Neuron (in vitro differentiated cells): Measurements from ENCODE around the gene BTF3.

ENCODE experiments used
- H2AFZ ChIP-seq: one replicate; pipeline ENCODE4 v1.6.1; 2013; ENCODE audit warnings: low read depth, mild to moderate bottlenecking, inconsistent platforms, low read length, moderate library complexity
- H3K27me3 ChIP-seq: one replicate; pipeline ENCODE4 v1.6.1; 2013; ENCODE audit warnings: low read length; ENCODE audit not compliant: insufficient read depth
- H3K36me3 ChIP-seq: one replicate; pipeline ENCODE4 v1.6.1; 2013; ENCODE audit warnings: low read length; ENCODE audit not compliant: insufficient read depth
- H3K4me1 ChIP-seq: one replicate; pipeline ENCODE4 v1.6.1; 2013; ENCODE audit warnings: low read length; ENCODE audit not compliant: insufficient read depth
- H3K4me3 ChIP-seq: 2 replicates; pipeline ENCODE4 v1.5.1; 2013; ENCODE audit warnings: mild to moderate bottlenecking, low read length, moderate library complexity
- H3K9me3 ChIP-seq: one replicate; pipeline ENCODE4 v1.6.1; 2013; ENCODE audit warnings: low read length

BTF3 gene

DNA sequence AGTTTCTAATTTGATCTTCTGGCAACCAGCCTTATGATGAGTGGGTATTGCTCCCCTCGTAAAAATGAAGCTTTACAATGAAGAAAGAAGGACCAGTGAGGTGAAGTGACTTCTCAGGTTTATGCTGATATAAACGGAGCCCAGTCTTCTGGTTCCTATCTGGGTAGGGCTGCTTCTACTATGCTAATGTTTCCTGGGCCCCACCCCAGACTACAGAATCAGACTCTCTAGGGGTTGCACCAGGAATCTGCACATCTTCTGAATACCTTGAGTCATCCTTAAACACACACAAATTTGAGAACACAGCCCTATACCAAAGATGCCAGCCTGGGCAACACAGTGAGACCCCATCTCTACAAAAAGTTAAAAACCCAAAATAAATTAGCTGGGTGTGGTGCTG, 16.2 kb downstream of the BTF3 start:
- Histone ChIP-seq H3K9me3 (no peaks in the 10 kb centered on the region), H2AFZ (no peak overlapping the region), H3K27me3 (no peaks in the 10 kb centered on the region), H3K4me1 (no peaks in the 10 kb centered on the region), H3K36me3 (no peaks in the 10 kb centered on the region), H3K4me3 (no peak overlapping the region)

DNA sequence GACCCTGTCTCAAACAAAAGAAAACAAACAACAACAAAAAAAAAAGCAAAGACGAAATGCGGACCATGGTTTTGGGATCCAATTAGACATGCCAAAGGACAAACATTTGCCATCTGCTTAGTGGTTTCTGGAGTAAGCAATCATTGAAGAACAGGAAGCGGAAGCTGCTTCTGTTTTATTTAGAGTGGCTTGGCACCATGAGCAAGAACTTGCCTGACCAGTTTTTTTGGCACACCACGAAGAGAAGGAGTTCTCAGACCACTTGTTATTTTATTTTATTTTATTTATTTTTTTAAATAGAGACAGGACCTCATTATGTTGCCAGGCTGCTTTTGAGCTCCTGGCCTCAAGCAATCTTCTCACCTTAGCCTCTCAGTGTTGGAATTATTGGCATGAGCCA, 17.0 kb downstream of the BTF3 start:
- H3K4me1 ChIP-seq = no peaks in the 10 kb centered on the region
- H2AFZ ChIP-seq = no peak overlapping the region
- no peaks in the 10 kb centered on the region for H3K36me3 ChIP-seq
- no peaks in the 10 kb centered on the region for H3K27me3 ChIP-seq
- no peak overlapping the region for H3K4me3 ChIP-seq
- H3K9me3 ChIP-seq = no peaks in the 10 kb centered on the region

DNA sequence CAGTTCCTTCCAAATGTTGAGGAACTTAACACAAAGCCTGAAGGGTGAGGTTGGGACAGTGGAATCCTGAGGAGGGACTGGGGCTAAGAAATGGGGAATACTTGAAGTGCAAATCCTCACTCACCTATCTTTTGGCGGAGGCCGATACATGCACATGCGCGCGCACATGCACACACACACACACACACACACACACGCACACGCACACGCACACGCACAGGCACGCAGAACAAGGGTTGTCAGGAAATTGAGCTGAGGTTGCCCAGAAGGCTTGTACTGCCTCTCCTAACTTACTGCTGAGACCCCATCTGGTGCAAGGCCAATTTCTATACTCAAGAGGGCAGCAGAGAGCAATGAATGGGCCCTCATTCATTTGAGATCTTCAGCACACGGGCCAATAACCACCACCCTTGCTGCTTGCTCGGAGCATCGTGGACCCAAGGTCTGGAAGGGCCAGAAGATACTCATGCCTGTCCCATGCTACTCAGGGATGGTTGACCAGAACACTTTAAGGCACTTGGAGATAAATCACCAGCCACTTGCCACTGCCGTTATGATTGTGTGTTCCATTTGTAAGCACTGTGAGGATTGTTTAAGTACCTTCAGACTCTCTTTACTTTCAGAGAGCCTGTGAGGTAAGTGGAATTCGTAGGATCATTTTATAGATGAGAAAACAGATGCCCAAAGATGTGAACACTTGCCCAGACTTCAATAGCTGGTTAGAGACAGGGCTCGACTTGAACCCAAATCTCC, 21.5 kb downstream of the BTF3 start:
- H3K36me3 ChIP-seq = no peaks in the 10 kb centered on the region
- H3K27me3 ChIP-seq = no peaks in the 10 kb centered on the region
- H2AFZ ChIP-seq = no peak overlapping the region
- no peak overlapping the region for H3K4me3 ChIP-seq
- H3K4me1 ChIP-seq = no peaks in the 10 kb centered on the region
- no peaks in the 10 kb centered on the region for H3K9me3 ChIP-seq

DNA sequence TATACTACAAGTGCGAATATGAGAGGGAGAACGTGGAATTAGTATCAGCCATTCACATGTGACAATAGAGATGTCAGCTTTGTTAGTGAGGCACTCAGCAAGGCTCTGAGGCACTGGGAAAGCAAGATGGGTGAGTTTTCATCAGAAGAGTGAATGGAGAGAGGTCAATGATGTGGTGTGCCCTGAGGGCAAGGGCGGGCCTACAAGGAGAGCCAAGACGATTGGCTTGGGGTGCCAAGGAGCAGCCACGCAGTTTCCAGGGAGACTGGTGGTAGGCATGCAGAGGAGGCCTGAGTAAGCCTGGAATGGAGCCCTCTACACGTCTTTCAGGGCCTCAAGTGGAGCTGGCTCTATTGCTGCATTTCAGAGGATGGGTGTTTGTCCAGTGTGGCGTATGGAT, 24.7 kb downstream of the BTF3 start:
- H2AFZ ChIP-seq = no peak overlapping the region
- no peak overlapping the region for H3K4me3 ChIP-seq
- H3K9me3 ChIP-seq = no peaks in the 10 kb centered on the region
- H3K36me3 ChIP-seq = no peaks in the 10 kb centered on the region
- H3K4me1 ChIP-seq = no peaks in the 10 kb centered on the region
- peaks cover 9% of the 10 kb centered on the region for H3K27me3 ChIP-seq

DNA sequence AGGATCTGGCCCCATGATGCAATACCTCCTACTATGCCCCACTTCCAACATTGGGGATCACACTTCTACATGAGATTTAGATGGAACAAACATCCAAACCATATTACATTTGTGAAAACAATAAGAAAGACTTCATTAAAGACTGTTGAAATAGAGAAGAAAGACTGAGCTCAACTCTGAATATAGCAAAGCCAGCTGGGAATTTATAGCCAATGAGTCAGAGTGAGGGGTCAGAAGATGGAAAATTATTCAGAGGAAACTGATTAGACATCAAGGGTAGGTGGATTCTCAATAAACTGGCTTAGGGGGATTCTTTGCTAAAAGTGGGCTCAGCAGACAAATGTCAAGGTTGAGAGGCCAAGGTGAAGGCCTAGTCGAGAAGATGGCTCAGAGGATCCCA, 25.6 kb downstream of the BTF3 start:
- no peak overlapping the region for H2AFZ ChIP-seq
- no peaks in the 10 kb centered on the region for H3K4me1 ChIP-seq
- H3K4me3 ChIP-seq = no peak overlapping the region
- H3K36me3 ChIP-seq = no peaks in the 10 kb centered on the region
- peaks cover 13% of the 10 kb centered on the region for H3K27me3 ChIP-seq
- no peaks in the 10 kb centered on the region for H3K9me3 ChIP-seq

DNA sequence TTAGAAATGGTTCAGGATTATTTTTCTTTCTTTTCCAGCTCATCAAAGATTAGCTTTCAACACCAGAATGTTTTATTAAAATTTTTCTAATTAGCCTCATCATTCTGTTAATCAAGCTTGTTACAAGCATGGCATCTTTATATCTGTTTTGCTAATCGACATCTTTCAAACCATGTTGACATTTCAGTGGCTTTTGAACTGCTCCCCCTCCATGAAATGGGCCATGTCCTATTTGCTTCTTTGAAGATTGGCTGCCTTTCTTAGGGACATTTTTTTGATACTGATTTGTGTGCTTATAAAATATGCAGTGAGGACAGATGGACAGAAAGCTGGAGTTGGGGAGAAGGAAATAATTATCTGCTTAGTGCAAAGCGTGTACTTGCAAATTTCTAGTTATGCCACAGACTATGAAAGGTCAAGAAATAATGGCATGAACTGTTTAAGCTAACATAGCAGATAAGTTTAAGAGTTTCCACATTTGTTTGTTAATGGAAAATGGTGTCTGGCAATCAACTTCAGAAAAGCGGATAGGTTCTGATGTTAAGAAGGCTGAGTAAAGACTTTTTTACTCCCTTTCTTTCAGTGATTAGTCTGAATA, 27.5 kb downstream of the BTF3 start:
- Histone ChIP-seq H3K36me3 (no peaks in the 10 kb centered on the region), H3K4me1 (no peaks in the 10 kb centered on the region), H3K4me3 (no peak overlapping the region), H3K27me3 (peaks cover 21% of the 10 kb centered on the region), H3K9me3 (no peaks in the 10 kb centered on the region), H2AFZ (no peak overlapping the region)

DNA sequence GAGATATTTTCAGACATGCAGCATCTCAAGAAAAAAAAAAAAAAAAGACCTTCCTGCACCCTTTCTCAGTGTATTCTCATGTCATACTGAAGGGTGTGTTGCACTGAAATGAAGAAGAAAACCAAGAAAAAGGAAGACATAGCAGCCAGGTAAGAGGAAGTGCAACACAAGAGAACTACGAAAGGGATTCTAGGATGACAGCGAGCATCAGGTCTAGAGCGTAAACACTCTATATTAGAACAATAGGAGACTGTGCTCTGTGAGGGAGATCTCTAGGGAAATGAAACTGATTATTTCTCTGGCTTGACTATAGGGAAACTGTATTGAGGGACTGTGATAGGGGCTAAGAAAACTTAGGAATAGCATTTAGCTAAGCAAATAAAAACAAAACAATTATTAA, 30.0 kb downstream of the BTF3 start:
- H3K4me3 ChIP-seq = no peak overlapping the region
- H3K4me1 ChIP-seq = no peaks in the 10 kb centered on the region
- H2AFZ ChIP-seq = no peak overlapping the region
- H3K27me3 ChIP-seq = peaks cover 21% of the 10 kb centered on the region
- H3K36me3 ChIP-seq = no peaks in the 10 kb centered on the region
- H3K9me3 ChIP-seq = peaks cover 4% of the 10 kb centered on the region

DNA sequence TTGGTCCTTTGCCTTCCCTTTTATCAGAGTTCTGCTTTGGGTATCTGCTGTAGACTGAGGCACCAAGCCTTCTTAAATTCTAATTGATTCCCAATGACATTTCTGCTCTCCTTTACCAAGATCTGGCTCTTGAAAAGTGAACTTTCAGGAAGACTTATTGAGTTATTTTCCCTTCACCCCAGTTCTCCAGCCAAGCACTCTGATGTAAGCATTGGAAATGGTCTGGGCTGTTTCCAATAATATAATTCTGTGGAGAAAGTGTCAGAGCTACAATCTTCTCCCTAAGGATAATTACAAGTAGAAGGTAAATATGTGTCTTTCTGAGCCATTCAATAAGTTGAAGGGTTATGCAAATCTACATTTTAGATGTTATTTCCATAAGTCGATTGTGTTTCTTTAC, 30.8 kb downstream of the BTF3 start:
- H3K27me3 ChIP-seq = peaks cover 21% of the 10 kb centered on the region
- H3K9me3 ChIP-seq = peaks cover 4% of the 10 kb centered on the region
- no peak overlapping the region for H2AFZ ChIP-seq
- no peaks in the 10 kb centered on the region for H3K36me3 ChIP-seq
- no peaks in the 10 kb centered on the region for H3K4me1 ChIP-seq
- no peak overlapping the region for H3K4me3 ChIP-seq

DNA sequence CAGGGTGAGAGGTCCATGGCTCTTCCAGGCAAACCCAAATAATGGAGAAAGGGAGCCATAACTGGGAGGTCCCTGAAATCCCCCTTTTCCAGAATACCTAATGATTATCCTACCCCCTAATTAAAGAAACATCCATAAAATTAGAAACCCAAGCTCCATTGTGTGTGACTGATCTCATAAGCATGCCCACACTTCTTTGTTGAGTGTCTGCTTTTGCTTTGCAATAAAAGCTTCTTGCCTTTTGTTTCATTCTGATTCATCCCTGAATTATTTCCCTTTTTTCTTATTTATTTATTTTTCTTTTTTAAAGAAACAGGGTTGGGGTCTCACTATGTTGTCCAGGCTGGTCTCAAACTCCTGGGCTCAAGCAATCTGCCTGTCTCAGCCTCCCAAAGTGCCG, 33.1 kb downstream of the BTF3 start:
- Histone ChIP-seq H3K4me1 (no peaks in the 10 kb centered on the region), H3K27me3 (peaks cover 15% of the 10 kb centered on the region), H3K4me3 (no peak overlapping the region), H3K36me3 (no peaks in the 10 kb centered on the region), H3K9me3 (peaks cover 4% of the 10 kb centered on the region), H2AFZ (no peak overlapping the region)

DNA sequence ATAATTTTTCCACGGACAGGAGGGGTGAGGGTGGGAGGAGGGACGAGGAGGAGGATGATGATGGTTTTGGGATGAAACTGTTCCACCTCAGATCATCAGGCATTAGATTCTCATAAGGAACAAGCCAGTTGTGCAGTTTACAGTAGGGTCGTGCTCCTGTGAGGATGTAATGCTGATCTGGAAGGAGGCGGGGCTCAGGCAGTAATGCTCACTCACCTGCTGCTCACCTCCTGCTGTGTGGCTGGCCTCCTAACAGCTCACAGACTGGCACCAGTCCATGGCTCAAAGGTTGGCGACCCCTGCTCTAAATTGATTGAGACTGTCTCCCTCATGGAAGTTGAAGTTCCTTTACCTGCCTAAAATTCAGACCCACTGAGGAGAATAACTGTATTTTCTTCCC, 34.0 kb downstream of the BTF3 start:
- no peaks in the 10 kb centered on the region for H3K4me1 ChIP-seq
- peaks cover 12% of the 10 kb centered on the region for H3K27me3 ChIP-seq
- H3K36me3 ChIP-seq = no peaks in the 10 kb centered on the region
- H3K4me3 ChIP-seq = no peak overlapping the region
- no peak overlapping the region for H2AFZ ChIP-seq
- peaks cover 4% of the 10 kb centered on the region for H3K9me3 ChIP-seq

DNA sequence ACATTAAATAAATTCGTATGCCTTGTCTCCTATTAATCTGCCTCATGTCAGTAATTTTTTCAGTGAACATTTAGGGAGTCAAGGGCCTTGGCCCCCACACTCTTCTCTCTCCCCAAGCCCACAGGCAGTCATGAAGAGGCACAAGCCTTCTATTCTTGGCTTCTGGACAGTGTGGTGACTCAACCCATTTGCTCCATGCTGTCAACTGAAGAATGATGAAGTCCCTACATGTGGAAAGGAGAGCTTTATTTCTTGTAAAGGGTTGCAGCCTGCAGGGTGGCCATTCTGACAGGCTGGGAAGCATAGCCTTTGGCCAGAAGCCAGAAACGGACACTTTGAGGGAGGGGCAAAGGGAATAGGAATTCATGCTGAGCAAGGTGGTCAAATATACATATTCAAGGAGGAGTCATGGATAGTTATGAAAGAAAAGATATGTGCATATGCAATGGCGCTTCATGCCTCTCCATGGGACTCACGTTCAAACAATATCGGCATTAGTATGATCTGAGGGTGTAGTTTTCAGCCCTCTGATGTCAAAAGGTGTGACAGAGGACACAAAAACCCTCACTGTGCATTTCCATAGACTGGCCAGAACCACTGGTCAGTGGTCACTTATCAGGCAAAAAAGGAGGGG, 35.9 kb downstream of the BTF3 start:
- H3K4me1 ChIP-seq = no peaks in the 10 kb centered on the region
- H2AFZ ChIP-seq = no peak overlapping the region
- H3K36me3 ChIP-seq = no peaks in the 10 kb centered on the region
- H3K4me3 ChIP-seq = no peak overlapping the region
- peaks cover 4% of the 10 kb centered on the region for H3K9me3 ChIP-seq
- H3K27me3 ChIP-seq = peaks cover 5% of the 10 kb centered on the region

DNA sequence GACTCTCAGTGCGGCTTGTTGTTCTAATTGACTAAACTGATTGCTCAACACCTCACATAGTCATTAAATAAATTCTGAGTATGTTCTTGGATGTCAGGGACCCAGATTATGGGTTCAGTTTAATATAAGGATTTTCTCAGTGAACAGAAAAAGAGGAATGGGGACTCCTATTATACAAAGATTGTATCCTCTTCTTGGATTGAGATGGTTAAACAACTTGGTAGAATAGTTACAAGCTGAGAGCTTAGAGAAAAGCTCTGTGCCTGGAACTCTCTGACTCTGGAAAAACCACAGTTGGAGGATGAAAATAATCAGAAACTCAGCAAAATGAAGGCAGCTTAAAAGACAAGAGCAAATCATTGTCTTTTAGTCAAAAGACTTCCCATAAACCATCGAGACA, 36.7 kb downstream of the BTF3 start:
- no peak overlapping the region for H2AFZ ChIP-seq
- H3K4me1 ChIP-seq = no peaks in the 10 kb centered on the region
- no peaks in the 10 kb centered on the region for H3K36me3 ChIP-seq
- peaks cover 4% of the 10 kb centered on the region for H3K9me3 ChIP-seq
- peaks cover under 1% of the 10 kb centered on the region for H3K27me3 ChIP-seq
- H3K4me3 ChIP-seq = no peak overlapping the region

DNA sequence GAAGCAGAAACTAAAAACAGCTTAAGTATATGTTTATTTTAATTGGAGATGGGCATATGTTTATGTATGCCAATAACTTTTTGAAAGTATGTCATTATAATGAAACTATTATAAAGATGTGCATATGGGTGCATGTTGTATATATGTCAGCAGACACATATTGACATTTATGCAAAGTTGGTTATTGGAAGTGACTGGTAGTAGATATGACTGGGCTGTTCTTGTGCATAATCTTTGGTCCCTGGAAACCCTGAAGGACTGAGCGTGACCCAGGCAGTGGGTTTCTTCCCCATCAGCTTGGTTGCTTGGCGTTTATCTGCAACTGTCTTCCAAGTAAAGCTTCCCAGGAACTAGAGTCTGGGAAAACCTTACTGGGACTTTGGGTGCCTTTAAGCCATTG, 41.5 kb downstream of the BTF3 start:
- Histone ChIP-seq H3K9me3 (no peaks in the 10 kb centered on the region), H3K4me1 (peaks cover 17% of the 10 kb centered on the region), H3K36me3 (no peaks in the 10 kb centered on the region), H3K4me3 (no peak overlapping the region), H3K27me3 (no peaks in the 10 kb centered on the region), H2AFZ (no peak overlapping the region)
